ENCODE data around the gene ETV1.

DNA sequence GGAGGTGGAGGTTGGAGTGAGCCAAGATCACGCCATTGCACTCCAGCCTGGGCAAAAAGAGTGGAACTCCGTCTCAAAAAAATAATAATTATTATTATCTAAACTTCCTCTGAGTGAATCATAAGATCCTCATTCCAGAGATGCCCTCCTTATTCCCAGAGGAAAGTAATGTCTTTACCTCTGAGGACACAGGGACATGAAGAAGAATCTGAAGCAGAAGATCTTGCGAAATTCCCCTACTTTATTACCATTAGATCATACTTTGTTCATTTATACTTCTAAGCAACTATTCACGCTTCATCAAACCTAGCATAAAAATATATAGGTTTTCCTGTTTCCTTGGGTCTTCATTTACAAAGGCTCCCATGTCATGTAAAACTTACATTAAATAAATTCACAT lies 143.1 kb downstream of the ETV1 start:
- TF ChIP-seq, protein P1, sequence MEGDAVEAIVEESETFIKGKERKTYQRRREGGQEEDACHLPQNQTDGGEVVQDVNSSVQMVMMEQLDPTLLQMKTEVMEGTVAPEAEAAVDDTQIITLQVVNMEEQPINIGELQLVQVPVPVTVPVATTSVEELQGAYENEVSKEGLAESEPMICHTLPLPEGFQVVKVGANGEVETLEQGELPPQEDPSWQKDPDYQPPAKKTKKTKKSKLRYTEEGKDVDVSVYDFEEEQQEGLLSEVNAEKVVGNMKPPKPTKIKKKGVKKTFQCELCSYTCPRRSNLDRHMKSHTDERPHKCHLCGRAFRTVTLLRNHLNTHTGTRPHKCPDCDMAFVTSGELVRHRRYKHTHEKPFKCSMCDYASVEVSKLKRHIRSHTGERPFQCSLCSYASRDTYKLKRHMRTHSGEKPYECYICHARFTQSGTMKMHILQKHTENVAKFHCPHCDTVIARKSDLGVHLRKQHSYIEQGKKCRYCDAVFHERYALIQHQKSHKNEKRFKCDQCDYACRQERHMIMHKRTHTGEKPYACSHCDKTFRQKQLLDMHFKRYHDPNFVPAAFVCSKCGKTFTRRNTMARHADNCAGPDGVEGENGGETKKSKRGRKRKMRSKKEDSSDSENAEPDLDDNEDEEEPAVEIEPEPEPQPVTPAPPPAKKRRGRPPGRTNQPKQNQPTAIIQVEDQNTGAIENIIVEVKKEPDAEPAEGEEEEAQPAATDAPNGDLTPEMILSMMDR (IDR thresholded peaks at IDR 0.05) = no peak
- TF ChIP-seq POLR2A (IDR thresholded peaks at IDR 0.05) (no peak), EP300 (IDR thresholded peaks at IDR 0.05) (no peak)
